Activated CD8-positive, alpha-beta memory T cell treated with anti-CD3 and anti-CD28 coated beads for 24 hours (primary cell): ENCODE results near the gene DENND4B.
A peak's percentile ranks its signal among the peaks of the same experiment; 100 is the strongest.

ENCODE experiments used
- DNase-seq: peaks from one replicate; pipeline ENCODE4 v3.0.0-alpha.2; 2020

The DENND4B gene

DNA sequence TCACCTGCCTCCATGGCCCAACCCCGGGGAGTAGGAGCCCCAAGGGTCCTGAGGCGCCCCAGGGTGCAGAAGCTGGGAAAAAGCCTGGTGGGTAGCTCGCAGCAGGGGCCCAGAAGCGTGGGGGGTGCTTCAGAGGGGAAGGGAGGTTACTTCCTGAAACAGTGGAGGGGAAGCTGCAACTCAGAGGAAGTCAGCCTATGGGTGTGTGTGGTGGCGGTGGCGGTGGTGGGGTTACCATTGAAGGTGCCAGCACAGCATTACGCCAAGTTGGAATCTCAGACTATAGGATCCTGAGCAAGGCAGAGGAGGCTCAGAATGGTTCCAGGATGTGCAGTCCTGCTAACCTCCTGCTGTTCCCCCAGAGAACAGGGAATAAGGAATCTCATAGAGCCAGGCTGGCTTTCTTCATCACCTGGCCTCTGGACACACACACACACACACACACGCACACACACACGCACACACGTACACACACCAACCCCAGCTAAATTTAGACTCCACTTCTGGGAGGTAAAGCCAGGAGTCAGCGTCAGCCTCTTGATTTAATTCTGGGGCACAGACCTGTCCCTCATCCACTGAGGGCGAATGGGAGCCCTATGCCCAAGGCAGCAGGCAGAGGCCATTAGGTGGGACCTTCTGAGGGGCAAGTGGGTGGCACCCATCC lies 1.3 kb downstream of the DENND4B start:
- DNase-seq: peak; percentile 86

GRCh38 chr1:153944827-153945117 lies 1.7 kb downstream of the DENND4B start:
- no peak for DNase-seq

DNA sequence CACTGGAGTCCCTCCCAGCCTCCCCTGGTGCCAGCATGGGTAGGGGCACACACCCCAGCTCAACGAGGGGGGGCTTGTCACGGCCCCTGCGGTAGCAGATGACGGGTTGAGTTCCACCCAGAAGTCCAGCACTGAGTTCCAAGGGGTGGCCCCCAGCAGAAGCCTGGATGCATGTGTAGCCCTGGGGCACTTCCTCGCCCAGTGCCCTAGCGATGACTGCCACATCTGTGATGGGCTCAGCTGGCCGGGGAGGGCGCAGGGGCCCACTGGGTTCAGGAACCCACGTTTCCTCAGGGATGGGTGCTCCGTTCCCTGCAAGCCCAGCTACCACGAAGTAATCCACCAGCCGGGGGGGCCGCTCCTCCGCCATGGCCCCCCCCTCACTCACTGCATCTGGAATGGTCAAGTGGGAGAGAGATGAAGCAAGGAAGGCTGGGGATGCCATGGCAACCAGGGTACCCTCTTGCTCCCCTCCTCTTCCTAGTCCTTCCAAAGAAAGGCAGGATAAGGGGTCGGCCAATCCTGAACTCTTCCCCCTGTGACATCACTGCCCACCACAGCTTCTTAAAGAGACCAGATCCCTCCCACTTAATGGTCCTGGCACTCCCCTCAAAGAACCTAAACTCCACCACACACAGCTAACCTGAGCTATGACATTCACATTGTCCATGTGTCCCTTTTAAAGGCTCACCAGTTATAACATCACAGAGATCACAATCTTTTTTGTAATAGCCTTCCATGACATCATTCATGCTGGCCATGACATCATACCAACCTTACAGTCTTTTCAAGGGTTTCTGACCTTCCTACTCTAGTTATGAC lies 2.3 kb downstream of the DENND4B start:
- no peak for DNase-seq

DNA sequence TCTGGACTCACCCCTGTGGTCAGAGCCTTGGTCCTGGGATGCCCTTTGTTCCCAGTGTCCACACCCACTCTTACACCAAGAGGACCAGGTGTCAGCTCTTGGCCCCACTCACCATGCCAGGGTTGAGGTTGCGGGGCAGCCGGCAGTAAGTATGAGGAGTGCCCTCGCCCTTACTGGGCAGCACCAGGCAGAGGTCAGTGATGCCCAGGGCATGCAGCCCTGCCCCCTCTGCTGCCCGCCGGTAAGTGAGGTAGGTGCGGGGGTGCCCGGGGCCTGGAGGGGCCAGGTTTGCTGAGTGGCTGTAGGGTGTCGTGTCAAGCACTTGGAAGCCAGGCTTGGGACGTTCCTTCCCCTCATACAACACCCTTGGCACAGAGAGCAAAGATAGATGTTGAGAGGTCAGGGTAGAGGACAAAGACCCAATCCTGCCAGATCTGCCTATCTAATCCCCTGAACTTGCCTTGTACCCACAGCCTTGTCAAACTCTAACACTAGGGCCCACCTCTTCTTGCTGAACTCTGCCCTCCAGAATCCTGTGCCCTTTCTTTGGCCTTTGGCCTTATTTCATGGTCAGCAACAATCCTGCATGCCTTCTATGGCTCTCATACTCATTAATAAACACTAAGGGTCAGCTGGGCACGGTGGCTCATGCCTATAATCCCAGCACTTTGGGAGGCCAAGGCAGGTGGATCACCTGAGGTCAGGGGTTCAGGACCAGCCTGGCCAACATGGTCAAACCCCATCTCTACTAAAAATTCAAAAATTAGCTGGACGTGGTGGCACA lies 3.6 kb downstream of the DENND4B start:
- no peak for DNase-seq

GRCh38 chr1:153941826-153942725 lies 4.4 kb downstream of the DENND4B start:
- DNase-seq: no peak

DNA sequence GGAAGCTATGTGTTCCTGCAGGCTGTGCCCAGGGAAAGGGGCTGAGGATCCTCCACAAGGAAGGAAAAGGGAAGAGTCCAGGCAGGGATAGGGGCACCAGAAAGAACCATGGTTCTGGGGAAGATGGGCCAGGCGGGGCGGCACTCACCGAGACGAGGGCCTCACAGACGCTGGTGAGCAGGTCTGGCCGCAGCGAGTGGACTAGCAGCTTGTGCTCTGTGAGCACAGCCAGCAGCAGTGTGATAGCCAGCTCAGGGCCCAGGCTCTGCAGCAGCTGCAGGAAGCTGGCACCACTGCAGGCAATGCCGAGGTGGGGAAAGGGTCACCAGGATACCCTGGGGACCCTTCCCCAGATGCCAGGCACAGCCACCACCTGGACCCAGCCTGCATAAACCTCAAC lies 5.8 kb downstream of the DENND4B start:
- no peak for DNase-seq

DNA sequence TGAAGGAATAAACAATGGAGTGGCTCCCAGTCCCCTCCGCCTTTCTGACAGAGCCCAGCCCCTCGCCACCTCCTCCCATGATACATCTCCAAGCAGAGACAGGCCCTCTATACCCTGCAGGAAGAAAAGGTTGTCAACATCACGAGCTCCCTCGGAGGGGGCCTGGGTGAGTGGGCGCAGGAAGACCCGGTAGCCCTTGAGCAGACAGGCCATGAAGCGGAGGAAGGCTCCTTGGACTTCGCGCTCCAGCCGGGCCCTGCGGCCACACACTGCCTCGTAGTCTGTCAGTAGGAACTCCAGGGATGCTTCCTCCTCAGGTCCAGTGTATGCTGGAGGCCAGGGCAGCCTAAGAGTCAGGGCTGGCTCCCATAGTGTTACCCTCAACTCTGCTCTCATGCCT lies 7.0 kb downstream of the DENND4B start:
- no peak for DNase-seq

- DNase-seq: no peak
These were observed 7.5 kb downstream of the DENND4B start for GRCh38 chr1:153938996-153939395.

- DNase-seq: no peak
These were observed 9.2 kb downstream of the DENND4B start for GRCh38 chr1:153937331-153937730.

DNA sequence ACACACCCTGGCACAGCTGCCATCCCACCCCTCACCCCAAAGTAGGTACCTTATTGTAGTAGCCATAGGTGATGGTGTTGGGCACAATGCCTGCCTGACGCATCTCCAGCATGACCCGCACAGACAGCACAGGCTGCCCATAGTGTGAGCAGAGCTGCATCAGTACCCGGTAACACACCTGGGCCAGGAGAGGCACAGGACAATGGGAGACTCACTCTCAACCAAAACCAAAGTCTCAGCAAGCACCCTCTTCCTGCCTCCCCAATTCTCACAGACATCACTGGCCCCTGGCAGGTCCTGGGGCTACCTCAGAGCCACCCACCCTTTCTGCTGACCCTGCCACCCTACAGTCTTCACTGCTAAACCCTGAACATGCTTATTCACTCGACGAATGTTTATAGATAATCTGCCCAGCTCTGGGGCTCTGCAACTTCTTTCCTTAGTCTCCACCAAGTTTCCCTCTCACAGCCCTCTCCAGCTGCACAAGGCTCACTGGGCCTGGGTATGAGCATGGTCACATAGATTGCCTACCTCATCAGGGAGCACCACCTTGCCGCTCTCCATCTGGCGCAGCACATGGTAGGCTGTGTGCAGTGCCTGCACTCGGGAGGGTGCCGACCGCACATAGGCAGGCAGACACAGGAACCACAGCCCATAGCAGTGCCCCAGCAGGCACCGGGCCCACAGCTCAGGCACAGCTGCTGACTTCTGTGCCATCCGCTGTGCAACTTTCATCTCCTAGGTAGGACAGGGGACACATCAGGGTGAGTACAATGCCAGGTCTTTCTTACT lies 10.3 kb downstream of the DENND4B start:
- DNase-seq: no peak

DNA sequence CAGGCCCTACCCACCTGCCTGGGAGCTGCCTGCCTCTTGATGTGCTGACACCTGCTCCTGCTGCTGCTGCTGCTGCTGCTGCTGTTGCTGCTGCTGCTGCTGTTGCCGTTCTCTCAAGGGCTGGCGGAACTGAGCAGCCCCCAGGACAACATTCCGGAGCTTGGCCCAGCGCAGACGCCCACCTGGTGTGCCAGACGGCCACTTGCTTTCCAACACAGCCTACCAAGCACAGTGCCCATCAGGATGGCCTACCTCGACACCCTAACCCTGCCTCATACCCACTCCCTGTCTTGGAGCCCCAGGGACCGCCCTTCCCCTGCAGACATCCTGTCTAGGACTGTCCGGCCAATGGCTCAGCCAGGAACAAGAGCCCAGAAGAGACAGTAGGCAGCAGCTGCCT lies 11.8 kb downstream of the DENND4B start:
- no peak for DNase-seq

DNA sequence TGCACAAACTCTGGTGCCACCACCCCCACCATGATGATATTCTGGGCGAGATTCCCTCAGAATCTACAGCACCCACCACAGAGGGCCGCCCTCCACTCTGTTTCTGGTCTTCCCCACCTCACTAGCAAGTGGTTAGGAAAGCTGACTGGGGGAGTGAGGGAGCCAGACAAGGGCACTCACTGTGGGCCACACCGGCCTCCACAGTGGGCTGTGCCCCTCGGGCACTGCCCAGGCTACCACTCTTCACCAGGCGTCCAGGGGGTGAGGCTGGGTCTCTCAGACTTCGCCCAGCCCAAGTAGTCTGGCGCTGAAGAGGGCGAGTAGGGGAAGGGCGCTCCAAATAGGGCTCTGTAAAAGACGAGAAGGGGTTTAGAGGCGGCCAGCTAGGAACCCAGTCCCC lies 12.6 kb downstream of the DENND4B start:
- no peak for DNase-seq

- DNase-seq: no peak
These were observed 13.1 kb downstream of the DENND4B start for GRCh38 chr1:153933430-153933829.

GRCh38 chr1:153932156-153933131 lies 14.1 kb downstream of the DENND4B start:
- DNase-seq: no peak

- no peak for DNase-seq
These were observed 16.3 kb downstream of the DENND4B start for GRCh38 chr1:153929981-153930948.

- DNase-seq: no peak
These were observed 17.1 kb downstream of the DENND4B start for GRCh38 chr1:153929426-153929825.

DNA sequence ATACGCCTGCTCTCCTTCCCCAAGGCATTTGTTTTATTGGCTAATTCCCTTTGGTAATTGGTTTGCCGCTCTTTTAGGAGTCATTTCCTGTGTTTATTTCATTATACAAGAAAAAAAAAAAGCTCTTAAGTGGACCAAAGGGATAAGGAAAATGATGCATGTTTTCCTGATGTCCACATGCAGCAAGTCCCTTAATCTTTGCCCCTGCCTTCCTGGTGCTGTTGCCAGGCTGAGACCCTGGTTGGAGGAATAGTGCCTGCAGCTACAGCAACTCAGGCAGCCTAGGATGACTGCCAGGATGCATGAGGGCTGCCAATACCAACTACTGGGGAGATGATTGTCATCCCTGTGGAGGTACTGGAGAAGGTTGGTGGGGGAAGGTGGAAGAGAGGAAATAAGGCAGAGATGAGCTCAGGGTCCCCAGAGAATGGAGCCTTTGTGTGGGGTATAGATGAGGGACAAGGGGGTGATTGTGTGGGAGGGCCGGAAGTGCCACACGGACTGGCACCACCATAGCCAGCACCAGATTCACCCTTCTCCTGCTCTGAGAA lies 17.7 kb downstream of the DENND4B start:
- DNase-seq: no peak

- no peak for DNase-seq
These were observed 18.3 kb downstream of the DENND4B start for GRCh38 chr1:153928245-153928644.

GRCh38 chr1:153926405-153926804 lies 20.1 kb downstream of the DENND4B start:
- DNase-seq: no peak
